Measurements from ENCODE around the gene PDXK. TPM values are rescaled to one million over a fixed set of nuclear protein-coding genes. Genes with fewer than 3 reads are reported as not detected.

The PDXK gene
- total RNA-seq, 1 experiment from 2014 or later = 88.2 TPM

- DNase-seq (ENCODE audit: low spot score) = peak; percentile 62
- in situ Hi-C loops (cut with HindIII; ENCODE audit: low sequenced_read_pairs) = no loop called here
Measured at GRCh38 chr21:43810505-43811261, 91.8 kb downstream of the PDXK start.

DNA sequence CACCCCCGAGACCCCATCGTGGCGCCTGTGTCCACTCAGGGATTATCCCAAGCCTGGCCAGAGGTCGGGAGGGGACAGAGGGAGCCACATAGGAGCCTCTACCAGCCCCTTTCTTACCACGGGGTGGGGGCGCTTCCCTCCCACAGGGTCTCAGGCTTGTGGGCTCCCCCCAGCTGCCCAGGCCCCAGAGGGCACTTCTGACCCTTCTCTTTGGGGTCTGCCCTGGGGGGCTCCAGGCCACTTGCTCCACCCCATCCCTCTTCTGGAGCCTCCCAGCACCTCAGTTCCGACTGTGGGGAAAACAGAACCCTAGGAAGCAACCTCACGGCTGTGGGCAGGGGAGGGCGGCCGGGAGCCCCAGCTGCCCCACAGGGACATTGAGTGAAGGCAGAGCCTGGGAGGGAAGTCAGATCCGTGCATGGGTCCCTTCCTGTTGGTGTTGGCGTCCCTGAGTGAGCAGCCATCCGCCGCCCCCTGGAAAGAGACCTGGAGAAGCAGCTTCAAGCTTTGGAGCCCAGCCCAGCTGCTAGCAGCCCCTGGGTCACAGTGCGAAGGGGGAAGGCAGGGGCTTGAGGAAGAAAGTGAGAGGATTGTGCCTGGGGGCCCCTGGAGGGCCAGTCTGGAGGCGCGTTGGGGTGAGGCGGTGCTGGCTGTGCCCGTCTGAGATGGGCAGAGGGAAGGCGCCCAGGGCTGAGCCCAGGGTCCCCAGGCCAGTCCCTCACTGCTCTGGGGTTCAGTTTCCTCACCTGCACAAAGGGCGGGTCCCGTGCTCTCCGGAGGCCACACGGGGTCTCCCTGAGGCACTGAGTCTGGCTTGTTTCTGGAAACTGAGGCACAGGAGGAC, 92.6 kb downstream of the PDXK start:
- DNase-seq (ENCODE audit: low spot score) = no peak
- in situ Hi-C loops (cut with HindIII; ENCODE audit: low sequenced_read_pairs) = no loop called here

Other genes starting within 250 kb of the PDXK start
- gene HSF2BP, start 59.6 kb upstream of the PDXK start, total RNA-seq (2014; rRNA removed; shearing (Covaris generic)) = 5.3 and 9.1 TPM in 2 replicates
- 34.0 and 40.5 TPM in 2 replicates for gene RRP1B, start 59.6 kb upstream of the PDXK start, total RNA-seq (2014; rRNA removed; shearing (Covaris generic))
- gene CSTB, start 57.2 kb downstream of the PDXK start, total RNA-seq (2014; rRNA removed; shearing (Covaris generic)) = 8.9 and 10.0 TPM in 2 replicates
- 38.6 and 51.2 TPM in 2 replicates for gene RRP1, start 70.4 kb downstream of the PDXK start, total RNA-seq (2014; rRNA removed; shearing (Covaris generic))
- 5.3 and 14.7 TPM in 2 replicates for gene AGPAT3, start 146.1 kb downstream of the PDXK start, total RNA-seq (2014; rRNA removed; shearing (Covaris generic))